Stimulated activated CD8-positive, alpha-beta memory T cell treated with anti-CD3 and anti-CD28 coated beads, Interleukin-12 subunit alpha, Interleukin-12 subunit beta, amount 100 ng/mL, for 4 hours (primary cell): Measurements from ENCODE around the gene KREMEN1.
A peak's percentile ranks its signal among the peaks of the same experiment; 100 is the strongest.

Experiments
- DNase-seq: peaks from one replicate; pipeline ENCODE4 v3.0.0-alpha.2; 2020; ENCODE audit warnings: low read depth

KREMEN1 gene

DNA sequence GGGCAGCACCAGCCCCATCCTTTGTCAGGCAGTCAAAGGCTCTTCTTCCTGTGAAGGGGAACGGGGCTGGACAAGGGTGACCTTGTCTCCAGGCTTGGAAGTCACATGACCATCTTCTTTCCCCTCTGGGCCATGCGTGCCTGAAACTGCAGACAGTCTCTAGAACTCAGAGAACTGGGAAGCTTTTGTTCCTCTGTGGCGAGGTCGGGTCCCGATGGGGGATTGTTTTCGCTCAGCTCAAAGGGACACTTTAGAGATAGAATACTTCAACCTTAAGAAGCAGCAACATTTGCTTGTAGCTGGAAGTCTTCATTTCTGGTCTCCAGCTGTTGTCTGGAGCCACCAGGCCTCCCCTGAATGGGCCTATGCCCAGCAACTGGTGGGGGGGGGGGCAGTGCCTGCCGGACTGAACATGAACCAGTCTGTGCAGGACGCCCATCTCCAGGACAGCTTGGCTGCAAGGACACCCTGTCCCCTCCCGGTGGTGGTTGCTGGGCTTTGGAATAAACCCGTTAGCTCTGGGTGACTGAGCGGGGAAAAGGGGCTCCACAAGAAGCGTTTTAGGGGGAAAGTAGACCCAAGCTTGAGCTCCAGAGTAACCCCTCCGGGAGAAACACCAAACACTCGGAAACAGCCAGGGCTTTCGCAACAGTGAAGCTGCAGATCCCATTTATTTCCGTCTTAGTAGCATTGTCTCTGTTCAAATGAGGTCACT lies 77.2 kb downstream of the KREMEN1 start:
- no peak for DNase-seq

DNA sequence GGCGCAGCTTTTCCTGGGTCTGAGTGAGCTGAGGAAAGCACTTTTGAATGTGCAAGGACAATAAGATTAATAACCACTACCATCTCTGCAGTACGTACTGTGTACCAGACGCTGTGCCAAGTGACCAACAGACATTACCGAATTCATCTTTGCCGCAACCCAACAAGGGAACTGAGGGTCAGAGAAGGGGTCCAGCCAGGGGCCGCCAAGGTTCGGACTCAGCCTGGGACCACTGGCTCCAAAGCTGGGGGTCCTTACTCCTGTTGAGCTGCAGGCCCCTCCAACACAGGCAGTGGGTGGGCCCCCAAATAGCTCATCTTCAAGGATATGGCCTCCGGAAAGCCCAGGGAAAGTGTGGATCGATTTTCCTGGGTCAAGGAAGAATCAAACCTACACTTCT lies 77.9 kb downstream of the KREMEN1 start:
- no peak for DNase-seq

DNA sequence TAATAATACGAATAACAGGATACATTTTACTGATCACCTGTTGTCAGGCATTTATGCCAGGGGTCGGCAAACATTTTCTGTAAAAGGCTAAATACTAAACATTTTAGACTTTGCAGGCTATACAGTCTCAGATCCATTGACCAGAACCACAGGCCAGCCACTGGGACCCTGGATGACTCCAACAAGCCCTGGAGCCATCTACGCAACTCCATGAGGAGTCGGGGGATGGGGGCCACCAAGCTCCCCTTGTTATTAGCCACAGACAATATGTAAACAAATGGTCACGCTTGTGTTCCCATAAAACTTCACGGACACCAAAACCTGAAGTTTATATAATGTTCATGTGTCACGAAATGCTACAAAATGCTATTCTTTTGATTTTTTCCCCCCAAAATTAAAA lies 78.5 kb downstream of the KREMEN1 start:
- DNase-seq = no peak

DNA sequence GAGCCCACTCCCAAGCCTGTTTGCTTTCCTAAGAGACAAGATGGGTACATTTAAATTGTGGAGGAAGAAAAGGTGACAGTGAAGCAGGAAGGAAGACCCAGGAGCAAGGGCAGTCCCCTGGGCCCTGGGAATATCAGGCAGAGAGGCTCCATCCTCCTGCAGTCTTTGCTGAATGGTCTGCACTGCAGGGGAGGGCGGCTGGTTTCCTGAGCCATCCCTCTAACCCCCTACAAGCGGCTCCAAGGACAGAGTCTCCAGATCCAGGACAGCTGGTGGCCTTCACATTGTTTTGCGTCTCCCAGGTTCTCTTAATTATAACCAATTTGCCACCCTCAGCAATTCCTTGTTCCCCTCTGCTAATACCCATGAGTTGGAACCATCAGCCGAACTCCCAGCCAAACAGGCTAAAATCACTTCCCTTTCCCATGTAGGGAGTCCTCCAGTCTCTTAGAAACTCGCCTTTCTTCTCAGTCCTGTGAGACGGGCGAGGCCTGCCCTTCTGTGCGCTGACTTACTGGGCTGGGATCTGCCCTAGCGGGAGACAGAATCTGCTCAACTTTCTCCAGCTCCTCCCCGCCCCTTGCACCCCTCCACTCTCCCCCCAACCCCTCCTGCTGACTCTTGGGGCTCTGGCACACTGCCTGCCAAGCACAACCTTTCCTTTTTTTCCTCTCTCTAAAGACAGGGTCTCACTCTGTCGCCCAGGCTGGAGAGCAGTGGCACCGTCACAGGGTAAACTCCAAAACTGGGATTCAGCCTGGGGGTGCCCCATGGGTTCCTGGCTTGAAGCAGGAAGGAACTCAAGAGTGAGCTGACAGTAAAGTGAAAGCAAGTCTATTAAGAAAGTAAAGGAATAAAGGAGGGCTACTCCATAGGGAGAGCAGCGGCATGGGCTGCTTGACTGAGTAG lies 79.5 kb downstream of the KREMEN1 start:
- DNase-seq = no peak

DNA sequence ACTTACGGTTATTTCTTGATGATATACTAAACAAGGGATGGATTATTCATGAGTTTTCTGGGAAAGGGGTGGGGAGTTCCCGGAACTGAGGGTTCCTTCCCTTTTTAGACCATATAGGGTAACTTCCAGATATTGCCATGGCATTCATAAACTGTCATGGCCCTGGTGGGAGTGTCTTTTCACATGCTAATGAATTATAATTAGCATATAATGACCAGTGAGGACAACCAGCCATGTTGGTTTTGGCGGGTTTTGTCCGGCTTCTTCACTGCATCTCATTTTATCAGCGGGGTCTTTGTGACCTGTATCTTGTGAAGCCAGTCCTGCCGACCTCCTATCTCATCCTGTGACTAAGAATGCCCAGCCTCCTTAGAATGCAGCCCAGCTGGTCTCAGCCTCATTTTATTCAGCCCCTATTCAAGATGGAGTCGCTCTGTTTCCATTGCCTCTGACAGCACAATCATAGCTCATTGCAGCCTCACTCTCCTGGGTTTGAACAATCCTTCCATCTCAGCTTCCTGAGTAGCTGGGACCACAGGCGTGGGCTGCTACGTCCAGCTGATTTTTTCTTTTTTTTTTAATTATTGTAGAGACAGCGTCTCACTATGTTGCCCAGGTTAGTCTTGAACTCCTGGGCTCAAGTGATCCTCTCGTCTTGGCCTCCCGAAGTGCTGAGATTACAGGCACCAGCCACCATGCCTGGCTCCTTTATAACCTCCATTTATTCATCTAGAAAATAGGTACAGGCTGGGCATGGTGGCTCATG lies 80.3 kb downstream of the KREMEN1 start:
- DNase-seq = no peak

DNA sequence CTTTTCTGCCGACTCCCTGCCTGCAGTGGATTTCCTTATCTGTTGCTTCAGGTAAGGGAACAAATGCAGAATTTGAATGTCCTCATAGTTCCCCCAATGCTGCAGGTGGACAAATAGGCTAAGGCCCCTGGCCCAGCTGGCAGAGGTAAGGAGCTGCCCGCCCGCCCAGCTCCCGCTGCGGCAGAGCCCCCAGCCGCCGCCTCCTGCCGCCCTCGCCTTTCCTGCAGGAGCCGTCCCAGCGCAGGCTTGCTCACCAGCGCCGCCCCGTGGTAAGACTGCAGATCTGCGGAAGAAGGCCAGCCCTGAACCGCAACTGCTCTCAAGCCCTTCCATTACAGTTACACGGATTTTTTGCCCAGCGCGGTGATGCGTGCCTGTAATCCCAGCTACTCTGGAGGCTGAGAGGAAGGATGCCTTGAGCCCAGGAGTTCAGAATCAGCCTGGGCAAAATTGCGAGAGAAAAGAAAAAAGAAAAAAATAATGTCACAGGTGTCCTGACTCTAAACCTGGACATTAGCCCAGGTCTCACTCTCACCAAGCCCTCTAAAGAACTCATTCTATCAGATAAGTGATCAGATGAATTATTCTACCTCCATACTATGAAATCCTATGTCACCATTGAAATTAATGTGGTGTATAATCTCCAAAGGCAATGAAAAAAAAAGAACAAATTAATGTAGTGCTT lies 81.7 kb downstream of the KREMEN1 start:
- DNase-seq = peak; percentile 45

DNA sequence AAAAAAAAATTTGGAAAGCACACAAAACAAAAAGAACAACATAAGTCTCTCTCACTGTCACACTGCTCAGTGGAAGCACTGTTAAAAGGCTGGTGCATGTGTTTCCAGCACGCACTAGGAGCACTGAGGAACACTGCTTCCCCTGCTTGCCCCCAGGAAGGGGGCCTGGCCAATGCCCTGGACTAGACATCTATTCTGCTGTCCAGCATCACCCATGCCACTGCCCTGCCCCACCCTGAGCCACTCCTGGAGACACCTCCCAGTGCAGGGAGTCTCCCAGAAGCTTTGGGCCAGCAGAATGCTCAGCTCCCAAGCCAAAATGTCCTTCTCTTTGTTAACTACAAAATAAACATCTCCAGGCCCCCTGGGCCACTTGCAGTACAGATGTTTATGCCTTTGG lies 83.1 kb downstream of the KREMEN1 start:
- DNase-seq = no peak

DNA sequence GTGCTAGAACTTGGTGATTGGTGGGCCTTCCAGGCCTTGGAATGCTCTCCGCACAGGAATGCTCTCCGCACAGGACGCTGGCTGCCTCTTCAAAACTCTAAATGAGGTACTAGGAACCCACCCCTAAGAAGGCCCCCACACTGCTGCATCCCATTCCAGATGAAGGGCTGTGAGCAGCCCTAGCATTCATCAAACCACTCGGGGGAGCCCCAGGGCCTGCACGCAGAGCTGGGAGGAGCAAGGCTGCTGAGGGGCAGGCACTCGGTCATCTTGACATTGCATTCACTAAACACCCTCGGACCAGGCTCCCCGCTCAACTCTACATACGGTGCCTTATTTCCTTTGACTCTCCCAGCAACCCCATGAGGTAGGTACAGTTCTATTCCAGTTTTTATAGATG lies 83.7 kb downstream of the KREMEN1 start:
- DNase-seq = no peak

DNA sequence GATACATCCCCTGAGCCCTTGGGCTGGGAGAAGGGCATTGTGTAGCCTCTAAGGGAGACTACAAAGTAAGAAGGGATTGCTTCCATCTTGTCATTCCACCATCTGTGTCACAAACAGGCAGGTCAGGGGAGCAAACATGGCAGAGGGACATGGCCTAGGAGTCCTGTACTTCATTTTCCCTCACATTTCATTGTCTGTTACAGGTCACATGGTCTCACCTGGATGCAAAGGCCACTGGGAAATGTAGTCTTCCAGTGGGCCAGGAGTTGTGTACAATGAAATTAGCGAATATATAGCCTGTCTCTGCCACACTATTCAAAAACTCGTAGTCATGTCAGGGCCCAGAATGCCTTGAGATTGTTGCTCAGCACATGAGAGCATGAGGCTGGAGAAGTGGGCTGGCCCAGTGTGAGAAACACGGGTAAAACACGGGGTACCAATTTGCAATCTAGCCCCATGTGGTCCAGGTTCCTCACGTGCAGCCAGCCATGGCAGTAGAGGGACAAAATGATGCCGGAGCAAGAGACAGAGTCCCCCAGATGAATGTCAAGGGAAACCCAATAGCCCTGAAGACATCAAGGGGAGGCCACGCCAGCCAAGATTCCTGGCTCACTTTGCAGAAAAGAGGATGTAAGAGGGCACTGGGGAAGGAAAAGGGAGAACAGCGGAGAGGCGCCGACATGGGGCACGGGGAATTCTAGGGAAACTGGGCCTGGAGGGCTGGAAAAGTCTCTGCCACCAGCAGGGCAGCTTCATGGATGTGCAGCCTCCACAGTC lies 85.1 kb downstream of the KREMEN1 start:
- DNase-seq = no peak

DNA sequence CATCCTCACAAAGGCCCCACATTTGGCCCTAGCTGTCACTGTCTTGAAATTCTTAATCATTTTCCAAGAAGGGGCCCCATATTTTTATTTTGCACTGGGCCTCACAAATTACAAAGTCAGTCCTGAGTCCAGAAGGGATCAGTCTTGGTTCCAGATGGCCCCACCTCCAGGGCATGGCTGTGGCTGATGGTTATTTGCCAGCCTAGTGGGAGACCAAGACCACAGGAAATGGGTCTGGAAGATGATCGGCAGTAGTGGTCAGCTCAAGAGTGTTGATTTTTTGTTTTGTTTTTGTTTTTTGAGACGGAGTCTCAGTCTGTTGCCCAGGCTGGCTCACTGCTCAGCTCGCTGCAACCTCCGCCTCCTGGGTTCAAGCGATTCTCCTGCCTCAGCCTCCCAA lies 85.7 kb downstream of the KREMEN1 start:
- DNase-seq = no peak

DNA sequence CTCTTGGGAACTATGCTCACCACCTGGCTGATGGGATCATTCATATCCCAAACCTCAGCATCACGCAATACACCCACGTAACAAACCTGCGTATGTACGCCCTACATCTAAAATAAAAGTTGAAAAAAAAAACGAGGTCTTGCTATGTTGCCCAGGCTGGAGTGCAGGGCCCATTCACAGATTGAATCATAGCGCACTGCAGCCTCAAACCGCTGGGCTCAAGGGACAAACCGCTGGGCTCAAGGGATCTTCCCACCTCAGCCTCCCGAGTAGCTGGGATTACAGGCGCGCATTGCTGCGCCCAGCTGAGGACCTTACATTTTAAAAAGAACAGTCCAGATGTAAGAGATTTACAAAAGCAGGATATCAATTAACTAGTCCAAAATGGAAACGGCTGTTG lies 91.0 kb downstream of the KREMEN1 start:
- DNase-seq = no peak

DNA sequence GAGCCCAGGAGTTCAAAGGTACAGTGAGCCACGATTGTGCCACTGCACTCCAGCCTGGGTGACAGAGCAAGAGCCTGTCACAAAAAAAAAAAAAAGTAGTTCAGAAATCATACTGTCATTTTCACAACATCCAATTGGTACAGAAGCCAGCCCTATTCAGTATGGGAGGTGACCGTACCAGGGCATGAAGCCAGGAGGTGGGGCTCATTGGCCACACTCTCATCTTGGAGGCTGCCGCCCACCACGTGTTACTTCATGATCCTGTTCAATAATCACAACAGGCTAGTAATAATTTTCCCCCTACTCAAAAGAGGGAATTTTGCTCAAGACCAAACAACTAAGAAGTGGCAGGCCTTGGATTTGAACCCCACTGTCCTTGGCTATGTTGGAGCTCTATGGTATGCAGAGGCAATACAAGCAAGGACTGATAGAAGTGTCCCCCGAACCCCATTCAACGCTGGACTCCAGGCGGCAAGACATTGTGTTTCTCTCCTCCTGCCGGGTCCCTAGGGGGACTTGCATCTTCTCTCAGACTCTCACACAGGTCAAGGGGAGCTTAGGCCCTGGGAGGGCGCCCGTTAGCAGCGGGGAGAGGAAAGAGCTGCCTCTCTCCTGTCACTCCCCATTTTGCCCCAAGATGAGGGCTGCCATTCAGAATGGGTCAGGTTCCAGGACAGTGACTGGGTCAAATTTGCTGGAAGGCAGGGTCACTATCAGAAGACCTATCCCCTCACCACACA lies 92.7 kb downstream of the KREMEN1 start:
- DNase-seq = no peak

DNA sequence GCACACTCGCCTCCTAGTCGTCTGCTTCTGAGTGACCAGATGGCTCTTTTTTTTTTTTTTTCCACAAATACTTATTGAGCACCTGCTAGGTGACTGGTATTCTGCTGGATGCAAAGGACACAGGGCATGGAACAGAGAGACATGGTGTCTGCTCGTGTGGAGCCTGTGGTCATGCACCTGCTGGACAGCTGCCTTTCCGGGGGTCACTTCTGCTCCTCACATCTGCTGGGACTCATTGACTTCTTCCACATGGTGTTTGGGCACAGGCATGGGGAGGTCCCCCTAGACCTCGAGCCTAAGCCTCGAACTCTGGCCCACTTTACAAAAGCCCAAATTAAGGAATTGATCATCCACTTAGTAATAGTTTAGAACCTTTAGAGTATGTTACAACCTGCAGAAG lies 93.3 kb downstream of the KREMEN1 start:
- no peak for DNase-seq

DNA sequence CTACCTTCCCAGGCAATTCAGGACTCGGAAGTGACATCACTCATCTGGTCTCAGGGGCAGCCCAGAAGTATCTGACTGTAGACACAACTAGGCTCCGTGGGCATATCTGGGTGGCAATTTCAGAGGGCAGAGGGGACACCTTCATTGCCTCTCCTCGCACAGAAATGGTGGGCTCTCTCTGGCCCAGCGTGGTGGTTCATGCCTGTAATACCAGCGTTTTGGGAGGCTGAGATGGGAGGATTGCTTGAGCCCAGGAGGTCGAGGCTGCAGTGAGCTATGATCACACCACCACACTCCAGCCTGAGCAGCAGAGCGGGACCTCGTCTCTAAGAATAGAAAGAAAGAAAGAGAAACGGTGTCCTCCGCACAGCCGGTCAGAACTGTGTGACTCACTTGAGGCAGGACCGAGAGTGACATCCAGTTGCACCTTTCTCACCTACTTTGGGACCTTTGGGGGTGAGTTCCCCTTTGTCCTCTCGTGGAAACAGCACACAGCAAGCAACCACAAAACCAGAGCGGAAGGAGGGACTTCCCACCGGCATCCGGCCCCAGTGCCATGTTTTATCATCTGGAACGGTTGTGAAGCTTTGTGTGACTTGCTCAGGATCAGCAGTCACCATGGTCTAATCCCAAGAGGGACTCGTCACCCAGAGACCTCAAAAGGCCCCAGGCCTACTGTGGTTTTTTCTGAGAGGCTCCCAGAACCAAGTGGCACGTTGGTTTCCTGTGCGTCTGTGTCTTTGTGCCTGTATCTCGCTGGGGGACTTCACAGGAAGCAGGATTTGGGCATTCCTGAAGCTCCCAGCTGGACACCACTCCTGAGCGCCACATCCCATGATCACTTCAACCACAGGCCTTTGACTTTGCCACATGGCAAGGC lies 94.4 kb downstream of the KREMEN1 start:
- DNase-seq = peak; percentile 6

DNA sequence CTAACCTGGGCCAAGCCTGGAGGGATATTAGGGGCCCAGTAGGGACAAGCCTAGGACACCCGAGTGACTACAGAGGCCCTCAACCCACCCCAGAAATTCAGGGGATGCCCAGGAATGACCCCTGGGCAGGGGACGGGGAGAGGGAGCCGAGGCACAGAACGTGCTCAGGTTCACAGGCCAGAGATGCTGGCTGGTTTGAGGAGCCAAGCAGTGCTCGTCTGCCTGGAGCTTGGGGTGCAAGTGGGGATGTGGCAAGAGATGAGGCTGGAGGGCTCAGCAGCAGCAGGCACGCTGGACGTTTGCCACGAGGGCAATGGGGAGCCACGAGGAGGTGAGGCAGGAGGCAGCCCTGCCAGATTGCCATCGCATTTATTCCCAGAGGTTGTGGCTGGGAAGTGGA lies 98.9 kb downstream of the KREMEN1 start:
- no peak for DNase-seq

DNA sequence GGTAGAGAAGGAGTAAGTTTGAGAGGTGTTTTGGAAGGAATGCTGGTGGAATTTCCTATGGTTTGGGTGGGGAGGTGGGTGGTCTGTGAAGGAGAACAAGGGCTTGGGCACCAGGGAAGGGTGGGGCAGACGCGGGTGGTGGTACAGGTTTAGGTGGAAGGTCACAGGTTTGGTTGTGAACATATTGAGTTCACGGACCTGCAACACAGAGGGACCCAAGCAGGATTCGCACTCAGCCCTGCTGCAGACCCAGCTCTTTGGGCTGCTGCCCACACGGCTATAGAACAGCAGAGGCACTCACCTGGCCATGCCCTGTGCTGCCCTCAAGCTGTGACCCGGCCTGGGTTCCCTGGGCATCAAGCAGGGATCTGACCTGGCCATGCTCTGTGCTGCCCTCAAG lies 99.4 kb downstream of the KREMEN1 start:
- DNase-seq = no peak

DNA sequence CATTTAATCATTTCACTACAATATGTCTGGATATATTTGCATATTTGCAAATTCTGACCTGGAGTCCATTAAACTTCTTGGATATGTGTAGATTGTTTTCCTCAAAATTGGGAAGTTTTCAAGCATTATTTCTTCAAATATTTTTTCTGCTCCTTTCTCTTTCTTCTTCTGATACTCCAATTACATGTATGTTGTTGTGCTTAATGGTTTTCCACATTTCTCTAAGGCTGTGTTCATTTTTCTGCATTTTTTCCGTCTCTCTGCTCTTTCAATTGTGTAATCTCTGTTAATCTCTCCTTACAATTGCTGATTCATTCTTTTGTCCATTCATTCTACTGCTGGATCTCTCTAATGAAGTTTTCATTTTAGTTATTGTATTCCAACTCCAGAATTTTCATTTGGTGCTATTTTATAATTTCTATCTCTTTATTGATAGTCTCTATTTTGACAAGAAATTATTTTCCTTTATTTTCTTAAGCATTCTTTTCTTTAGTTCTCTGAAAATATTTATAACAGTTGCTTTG lies 102.5 kb downstream of the KREMEN1 start:
- no peak for DNase-seq

DNA sequence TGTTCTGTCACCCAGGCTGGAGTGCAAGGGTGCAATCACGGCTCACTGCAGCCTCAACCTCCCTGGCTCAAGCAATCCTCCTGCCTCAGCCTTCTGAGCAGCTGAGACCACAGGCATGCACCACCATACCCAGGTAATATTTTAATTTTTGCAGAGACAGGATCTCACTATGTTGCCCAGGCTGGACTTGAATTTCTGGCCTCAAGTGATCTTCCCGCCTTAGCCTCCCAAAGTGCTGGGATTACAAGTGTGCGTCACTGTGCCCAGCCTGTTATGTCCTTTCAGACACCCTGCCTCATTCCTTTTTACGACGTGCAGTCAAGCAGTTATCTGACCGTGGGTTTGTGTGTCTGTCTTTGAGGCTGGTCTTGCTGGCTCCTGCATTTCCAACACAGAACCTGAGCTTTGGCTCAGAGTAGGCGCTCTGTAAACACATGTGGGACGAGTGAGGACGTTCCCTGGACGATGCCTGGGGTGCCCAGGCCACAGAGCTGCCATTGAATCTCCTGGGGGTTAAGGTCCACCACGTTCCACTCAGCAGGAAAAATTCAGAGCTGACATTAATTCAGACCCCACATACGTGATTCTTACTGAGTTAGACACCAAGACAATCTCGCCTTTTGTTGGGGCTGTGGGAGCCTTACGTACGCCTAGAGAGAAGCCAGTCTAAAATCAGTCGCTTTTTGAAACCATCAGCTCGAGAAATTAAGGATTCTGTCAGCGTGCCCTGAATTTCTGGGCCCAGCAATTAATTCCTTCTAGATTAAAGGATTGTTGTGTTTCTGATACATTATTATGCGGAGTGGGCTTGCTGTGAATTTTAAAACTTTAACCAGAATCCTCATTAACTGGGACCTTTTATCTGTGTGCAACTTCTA lies 111.4 kb downstream of the KREMEN1 start:
- no peak for DNase-seq
